ENCODE data around the gene POLR2J.
"Not testable (repeated sequence)": the region's sequence is repeated elsewhere in the genome, so short reads cannot be mapped to it uniquely, and the experiment has no call there.

The POLR2J gene

GRCh38 chr7:102478314-102479208 lies at the start of gene POLR2J:
Gene POLR2J, minus strand, starts transcription at chr7:102478922. Its CDS starts 62 bp downstream, at chr7:102478860.
- peak; percentile 72 to 82 (median 79) for DNase-seq (ENCODE audit: low read depth in 3 of 3)

DNA sequence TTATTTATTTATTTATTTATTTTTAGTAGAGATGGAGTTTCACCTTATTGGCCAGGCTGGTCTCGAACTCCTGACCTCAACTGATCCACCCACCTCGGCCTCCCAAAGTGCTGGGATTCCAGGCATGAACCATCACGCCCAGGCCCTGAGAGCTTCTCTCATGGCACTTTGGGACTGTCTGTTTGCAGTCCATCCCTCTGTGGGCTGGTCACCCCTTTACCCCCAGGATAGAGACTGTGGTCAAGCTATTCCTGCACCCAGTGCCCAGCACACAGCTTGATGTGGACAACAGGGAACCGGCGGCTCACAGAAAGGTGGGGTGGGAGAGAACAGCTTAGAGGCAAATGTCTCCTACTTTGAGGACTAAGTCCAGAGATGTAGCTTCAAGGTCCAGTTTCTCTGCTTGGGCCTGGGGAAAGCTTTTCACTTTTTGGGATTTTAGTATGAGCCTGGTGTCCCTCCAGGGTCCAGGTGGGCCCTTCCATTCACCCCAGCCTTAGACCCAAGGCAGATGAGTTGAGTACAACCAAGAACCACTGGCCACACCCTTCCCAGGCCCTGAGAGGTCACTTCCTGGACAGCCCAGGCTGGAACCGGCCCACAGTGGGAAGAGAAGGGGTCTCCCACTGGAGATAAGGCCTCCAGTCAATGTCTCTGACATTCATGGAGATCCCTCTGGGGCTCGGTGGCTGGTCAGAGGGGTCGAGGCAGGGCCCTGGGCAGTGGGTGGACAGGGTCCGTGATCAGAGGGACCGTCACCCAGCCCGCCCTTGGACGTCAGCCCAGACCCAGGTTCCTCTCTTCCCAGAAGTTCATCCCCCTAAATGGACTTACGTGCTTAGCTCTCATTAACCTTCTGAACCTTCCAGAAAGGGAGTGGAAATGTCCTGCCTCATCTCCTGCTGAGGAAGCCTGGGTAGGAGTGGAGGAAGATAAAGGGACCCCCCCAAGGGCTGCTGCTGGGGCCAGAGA lies 49.4 kb upstream of the POLR2J start:
- not testable (repeated sequence) for DNase-seq (ENCODE audit: low read depth in 3 of 3)

DNA sequence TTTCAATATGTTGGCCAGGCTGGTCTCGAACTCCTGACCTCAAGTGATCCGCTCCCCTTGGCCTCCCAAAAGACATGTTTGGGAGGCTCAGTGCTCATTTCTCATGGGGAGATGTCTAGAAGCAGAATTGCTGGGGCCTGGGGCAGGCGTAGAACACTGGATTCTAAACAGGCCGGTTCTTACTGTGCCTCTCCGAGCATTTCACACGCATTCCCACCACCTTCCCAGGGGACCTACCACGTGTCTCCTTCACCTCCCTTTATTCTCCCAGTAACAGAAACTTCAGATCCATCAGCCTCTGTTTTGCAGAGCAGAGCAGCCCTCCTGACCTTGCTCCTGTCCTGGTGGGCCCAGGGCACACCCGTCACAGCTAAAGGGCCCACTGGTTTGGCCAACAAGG lies 48.5 kb upstream of the POLR2J start:
- DNase-seq (ENCODE audit: low read depth in 3 of 3), result not testable (repeated sequence)

- DNase-seq (ENCODE audit: low read depth in 3 of 3), result not testable (repeated sequence)
Observed at GRCh38 chr7:102524803-102525202, 46.1 kb upstream of the POLR2J start.

- DNase-seq (ENCODE audit: low read depth in 3 of 3), result not testable (repeated sequence)
Observed at GRCh38 chr7:102520797-102521196, 42.1 kb upstream of the POLR2J start.

- DNase-seq (ENCODE audit: low read depth in 3 of 3), result not testable (repeated sequence)
Observed at GRCh38 chr7:102517550-102518147, 38.9 kb upstream of the POLR2J start, which contains the start of gene RASA4B. Gene RASA4B, minus strand, starts transcription at chr7:102517777. Its CDS starts 67 bp downstream, at chr7:102517710.

GRCh38 chr7:102516951-102517350 lies 38.2 kb upstream of the POLR2J start:
- DNase-seq (ENCODE audit: low read depth in 3 of 3), result not testable (repeated sequence)

DNA sequence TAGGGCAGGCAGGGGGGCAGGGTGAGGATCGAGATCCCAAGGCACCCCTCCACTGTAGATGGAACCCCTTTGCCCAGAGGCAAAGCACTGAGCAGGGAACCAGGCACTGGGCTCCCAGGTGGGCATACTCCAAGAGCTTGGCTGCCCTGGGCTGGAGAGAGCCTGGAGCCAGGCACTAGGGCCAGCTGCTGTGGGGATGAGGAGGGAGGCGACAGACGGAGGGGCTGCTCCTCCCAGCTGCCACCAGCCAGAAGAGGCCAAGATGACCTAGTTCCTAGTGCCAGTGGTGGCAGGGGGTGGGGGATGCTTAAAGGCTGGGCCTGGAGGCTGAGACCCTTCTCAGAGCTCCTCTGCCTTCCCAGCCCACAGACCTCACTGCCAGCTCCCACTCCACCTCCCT lies 37.2 kb upstream of the POLR2J start:
- not testable (repeated sequence) for DNase-seq (ENCODE audit: low read depth in 3 of 3)

DNA sequence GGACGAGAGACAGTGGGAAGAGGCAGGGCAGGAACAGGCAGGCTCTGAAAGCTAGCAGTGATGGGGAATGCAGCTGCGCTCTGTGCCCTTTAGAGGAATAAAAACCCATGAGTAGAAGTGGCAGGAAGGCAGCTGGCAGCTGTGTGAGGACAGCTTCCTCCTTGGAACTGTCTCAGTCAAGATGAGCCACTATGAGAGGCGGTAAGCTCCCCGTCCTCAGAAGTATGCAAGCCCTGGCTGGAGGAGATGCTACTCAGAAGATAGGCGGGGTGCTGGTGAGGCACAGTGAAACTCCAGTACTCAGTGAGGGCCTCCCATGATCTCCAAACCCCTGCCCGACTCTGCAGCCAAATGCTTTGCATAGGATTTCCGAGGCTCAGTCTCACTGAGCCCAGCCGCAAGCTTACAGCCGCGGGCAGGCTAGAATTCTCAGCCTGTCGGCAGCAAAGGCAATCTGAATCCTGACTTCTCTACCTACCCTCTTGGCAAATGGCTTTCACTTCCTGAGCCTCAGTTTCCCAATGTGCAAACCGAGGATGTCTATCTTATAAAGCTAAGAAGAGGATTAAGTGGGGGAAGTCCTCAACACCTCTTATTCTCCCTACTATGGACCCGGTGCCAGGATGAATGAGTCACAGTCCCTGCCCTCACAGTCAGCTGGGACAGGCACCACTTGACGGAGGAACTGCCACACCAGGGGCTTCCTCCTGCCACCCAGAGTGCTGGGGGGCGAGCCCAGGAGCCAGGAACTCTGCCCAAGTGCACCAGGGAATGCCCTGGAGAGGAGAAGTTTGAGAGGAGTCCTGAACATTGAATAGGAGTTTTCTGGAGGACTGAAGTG lies 36.4 kb upstream of the POLR2J start:
- DNase-seq (ENCODE audit: low read depth in 3 of 3), result not testable (repeated sequence)

DNA sequence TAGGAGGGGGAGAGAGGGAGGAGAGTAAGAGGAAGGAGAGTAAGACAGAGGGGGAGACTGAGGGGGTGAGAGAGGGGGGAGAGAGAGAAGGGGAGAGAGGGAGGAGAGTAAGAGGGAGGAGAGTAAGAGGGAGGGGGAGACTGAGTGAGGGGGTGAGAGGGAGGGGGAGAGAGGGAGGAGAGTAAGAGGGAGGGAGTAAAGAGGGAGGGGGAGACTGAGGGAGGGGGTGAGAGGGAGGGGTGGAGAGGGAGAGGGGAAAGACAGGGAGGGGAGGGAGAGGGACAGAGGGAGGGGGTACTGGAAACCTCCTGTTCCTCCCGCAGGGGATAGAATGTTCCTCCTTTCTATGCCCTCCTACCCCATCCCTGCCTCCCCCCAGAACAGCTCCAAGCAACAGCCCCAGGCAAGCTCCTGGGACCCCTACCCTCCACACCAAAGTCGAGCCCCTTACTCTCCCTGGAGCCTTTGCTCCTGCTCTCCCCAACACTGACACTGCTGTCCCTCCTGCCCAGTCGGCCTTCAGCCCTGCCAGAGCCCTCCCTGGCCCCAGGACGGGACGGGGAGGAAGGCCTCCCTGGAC lies 34.0 kb upstream of the POLR2J start:
- DNase-seq (ENCODE audit: low read depth in 3 of 3), result not testable (repeated sequence)

GRCh38 chr7:102511860-102512522 lies 33.3 kb upstream of the POLR2J start:
- not testable (repeated sequence) for DNase-seq (ENCODE audit: low read depth in 3 of 3)

DNA sequence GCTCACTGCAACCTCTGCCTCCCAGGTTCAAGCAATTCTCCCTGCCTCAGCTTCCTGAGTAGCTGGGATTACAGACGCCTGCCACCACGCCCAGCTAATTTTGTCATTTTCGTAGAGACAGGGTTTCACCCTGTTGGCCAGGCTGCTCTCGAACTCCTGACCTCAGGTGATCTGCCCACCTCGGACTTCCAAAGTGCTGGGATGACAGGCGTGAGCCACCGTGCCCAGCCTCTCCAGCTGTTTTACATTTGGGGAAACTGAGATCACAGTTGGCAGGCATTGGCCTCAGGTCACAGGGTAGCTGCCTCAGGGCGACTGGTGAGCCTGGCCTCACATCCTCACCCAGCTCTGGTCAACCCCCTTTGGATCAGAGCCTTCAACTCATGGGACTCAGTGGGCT lies 31.9 kb upstream of the POLR2J start:
- not testable (repeated sequence) for DNase-seq (ENCODE audit: low read depth in 3 of 3)

DNA sequence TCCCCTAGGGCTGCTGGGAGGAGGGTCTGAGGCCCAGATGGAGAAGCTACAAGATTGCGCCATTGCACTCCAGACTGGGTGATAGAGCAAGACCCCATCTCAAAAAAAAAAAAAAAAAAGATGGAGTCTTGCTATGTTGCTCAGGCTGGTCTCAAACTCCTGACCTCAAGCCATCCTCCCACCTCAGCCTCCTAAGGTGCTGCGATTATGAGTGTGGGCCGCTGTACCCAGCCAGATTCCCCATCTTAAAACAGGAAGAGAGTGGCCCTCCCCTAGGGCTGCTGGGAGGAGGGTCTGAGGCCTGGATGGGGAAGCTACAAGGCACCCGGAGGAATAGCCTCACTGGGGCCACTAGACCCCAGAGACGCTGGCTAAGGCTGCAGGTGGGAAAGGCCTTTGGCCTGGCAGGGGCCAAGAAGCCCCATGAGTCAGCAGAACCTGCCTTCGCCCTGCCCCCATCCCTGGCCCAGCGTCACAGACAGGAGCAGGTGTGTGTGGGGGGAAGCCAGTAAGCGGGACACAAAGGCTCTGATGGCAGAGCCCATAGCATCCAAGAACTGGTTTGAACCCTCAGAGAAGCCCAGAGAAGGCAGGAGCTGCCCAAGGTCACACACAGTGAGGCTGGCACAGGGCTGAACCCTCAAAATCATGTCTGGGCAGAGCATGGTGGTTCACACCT lies 28.8 kb upstream of the POLR2J start:
- not testable (repeated sequence) for DNase-seq (ENCODE audit: low read depth in 3 of 3)

- not testable (repeated sequence) for DNase-seq (ENCODE audit: low read depth in 3 of 3)
Observed at GRCh38 chr7:102505298-102506185, 26.8 kb upstream of the POLR2J start.

DNA sequence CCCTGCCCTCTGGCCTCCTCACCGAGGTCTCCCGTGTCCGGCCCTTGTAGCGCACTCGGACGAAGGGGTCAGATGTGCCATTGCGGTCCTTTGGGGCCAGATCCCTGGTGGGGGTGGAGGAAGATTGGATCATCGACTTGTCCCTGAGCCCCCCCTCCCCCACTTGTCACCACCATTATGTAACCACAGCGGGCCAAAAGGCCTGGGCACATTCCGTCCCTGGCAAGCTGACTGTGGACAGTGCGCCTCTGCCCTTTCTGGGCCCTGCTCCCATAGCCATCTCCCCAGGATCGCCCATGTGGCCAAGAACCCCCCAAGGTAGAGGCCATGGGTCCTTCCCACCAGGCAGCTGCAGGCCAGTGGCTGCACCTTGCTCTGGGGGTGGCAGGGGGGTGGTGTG lies 24.4 kb upstream of the POLR2J start:
- not testable (repeated sequence) for DNase-seq (ENCODE audit: low read depth in 3 of 3)

- not testable (repeated sequence) for DNase-seq (ENCODE audit: low read depth in 3 of 3)
Observed at GRCh38 chr7:102498321-102498720, 19.6 kb upstream of the POLR2J start.

DNA sequence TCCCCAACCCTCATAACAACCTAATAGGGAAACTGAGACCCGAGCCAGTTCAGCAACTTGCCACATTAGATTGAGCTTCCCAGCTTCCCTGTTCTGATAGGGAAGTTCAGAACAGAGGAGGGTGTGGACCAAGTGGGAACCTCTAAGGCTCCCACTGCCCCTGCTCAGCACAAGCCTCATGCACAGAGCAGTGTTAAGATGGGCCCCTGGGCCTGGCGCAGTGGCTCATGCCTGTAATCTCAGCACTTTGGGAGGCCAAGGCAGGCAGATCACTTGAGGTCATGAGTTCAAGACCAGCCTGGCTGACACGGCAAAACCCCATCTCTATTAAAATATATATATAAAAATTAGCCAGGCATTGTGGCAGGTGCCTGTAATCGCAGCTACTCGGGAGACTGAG lies 18.6 kb upstream of the POLR2J start:
- not testable (repeated sequence) for DNase-seq (ENCODE audit: low read depth in 3 of 3)

DNA sequence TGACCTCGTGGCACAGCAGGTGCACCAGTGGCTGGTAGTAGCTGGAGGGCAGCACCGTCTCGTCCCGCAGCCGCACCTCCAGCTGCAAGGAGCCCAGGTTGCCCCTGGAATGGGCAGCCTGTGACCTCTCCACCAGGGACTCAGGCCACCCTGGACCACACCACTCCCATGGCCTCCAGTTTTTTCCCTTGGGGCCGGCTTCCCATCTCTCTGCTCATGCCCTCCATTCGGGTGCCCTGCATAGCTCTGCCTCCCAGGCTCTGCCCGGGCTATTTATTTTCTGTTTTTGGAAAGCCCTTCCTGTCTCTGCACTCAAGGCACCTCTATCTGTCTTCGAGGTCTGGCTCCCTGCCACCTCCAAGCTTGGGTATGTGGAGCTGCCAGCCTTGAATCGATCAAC lies 18.1 kb upstream of the POLR2J start:
- not testable (repeated sequence) for DNase-seq (ENCODE audit: low read depth in 3 of 3)
